ENCODE data around the gene TAF6.
"Not testable (repeated sequence)": the region's sequence is repeated elsewhere in the genome, so short reads cannot be mapped to it uniquely, and the experiment has no call there.

Gene TAF6

DNA sequence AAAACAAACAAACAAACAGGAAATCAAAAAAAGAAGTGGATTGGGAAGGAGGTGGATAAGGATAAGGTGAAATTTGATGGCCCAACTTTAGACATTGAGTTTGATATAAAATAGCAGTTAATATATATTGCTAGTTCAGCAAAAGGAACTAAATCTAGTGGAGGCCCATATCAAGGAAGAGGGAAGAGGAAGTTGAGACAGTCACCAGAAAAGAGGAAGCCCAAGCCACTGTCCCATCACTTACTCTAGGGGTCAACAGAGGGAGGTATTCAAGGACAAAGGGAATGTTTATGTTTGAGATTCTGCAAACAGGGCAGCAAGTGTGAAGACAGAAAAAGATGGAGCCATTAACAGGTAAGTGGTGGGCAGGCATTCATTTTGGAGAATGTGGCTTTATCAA lies 33.2 kb upstream of the TAF6 start:
- peak; percentile 69 to 74 for DNase-seq

DNA sequence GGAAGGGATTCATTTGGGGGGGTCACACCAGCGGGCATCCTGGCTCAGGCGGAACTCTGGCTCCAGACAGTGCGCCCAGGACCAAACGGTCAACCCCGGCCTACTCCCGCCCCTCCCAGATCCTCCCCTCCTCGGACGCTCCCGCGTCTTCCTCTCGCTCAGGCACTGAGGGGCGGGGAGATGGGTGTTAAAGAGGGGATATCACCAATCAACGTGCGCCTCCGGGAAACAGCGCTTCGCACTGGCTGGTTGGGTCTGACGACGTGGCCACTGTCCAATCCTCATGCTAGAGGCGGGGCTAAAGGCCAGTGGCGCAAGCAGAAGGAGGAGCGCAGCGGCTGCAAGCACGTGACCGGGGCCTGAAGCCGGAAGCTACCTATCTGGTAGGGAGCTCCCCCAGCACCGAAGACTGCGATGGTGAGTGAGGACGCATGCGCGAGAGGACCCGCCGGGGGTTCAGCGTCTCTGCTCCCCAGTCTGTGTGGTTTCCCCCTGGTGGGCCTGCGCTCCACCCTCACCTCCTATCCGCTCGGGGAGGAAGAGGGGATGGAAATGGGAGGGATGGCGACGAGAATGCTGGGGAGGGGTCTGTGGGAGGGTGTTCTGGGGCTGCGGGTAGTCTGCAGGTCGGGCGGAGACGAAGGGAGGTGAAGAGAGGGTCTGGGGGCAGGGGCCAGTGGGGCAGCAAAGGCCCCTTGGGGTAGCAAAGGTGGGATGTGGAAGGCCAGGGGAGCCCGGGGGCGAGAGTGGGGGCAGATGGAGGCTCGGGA lies 29.6 kb upstream of the TAF6 start, which contains the start of gene LAMTOR4:
TSS of gene LAMTOR4 (plus strand) at position 360 of the 770 bp plus-strand sequence. CDS start at position 415, 55 bp downstream.
- peak; percentile 97 to 98 for DNase-seq

DNA sequence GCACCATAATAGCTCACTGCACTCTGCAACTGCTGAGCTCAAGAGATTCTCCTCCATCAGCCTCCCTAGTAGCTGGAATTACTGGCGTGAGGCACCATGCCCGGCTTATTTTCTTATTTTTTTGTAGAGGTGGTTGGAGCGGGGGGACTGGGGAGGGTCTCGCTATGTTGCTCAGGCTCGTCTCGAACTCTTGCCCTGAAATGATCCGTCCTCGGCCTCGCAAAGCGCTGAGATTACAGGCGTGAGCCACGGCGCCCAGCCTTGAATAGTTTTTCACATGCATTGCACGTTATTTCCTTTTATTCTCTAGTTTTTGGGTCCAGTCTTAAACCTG lies 29.0 kb upstream of the TAF6 start:
- no peak for DNase-seq

DNA sequence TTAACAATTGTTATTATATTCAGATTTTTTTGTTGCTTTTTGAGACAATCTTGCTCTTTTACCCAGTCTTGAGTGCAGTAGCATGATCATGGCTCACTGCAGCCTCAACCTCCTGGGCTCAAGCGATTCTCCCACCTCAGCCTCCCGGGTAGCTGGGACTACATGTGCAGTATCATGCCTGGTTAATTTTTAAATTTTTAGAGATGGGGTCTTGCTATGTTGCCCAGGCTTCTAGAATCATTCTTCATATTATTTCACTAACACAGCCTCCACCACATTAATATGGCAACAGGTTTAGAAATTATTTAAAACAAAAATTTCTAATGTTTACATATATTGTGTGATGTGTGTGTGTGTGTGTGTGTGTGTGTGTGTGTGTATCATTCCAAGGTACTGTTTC lies 28.1 kb upstream of the TAF6 start:
- DNase-seq = no peak

DNA sequence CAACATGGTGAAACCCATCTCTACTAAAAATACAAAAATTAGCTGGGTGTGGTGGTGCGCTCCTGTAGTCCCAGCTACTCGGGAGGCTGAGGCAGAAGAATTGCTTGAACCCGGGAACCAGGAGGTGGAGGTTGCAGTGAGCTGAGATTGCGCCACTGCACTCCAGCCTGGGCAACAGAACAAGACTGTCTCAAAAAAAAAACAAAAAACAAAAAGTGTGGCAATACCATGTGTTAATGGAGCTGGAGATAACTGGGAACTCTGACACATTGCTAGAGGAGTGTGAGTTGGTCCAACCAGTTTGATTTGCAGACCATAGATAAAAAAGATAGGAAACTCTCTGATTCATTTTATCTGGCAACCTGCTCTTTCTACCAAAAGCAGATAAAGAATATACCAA lies 27.2 kb upstream of the TAF6 start:
- DNase-seq = not testable (repeated sequence)

DNA sequence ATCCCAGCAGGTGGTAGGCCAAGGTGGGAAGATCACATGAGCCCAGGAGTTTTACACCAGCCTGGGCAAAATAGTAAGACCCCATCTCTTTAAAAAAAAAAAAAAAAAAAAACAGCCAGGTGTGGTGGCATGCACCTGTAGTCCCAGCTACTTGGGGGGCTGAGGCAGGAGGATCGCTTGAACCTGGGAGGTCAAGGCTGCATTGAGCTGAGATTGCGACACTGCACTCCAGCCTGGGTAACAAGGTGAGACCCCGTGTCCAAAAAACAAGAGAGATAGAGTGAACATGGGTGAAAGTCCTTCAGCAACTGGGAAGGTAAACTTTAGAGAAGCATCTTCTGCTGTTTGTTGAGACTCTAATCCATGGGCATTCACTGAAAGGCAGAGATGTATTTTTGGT lies 23.3 kb upstream of the TAF6 start:
- DNase-seq = no peak

DNA sequence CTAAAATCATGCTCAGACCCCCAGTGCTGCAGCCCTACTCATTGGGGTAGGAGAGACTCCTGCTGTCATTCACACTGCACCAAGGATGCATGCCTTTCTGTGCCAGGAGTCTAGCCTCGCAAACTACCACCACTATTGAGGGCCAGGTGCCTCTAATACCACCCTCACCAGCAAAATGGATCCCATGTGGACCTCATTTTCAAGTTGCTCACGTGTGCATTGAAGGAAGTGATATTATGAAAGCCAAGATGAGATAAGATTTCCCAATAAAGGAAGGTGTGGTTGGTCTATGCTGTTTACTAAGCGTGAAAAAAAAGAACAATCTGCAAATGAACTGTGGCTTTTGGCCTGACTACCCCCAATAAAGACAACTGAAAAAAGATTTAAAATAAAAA lies 22.4 kb upstream of the TAF6 start:
- no peak for DNase-seq

DNA sequence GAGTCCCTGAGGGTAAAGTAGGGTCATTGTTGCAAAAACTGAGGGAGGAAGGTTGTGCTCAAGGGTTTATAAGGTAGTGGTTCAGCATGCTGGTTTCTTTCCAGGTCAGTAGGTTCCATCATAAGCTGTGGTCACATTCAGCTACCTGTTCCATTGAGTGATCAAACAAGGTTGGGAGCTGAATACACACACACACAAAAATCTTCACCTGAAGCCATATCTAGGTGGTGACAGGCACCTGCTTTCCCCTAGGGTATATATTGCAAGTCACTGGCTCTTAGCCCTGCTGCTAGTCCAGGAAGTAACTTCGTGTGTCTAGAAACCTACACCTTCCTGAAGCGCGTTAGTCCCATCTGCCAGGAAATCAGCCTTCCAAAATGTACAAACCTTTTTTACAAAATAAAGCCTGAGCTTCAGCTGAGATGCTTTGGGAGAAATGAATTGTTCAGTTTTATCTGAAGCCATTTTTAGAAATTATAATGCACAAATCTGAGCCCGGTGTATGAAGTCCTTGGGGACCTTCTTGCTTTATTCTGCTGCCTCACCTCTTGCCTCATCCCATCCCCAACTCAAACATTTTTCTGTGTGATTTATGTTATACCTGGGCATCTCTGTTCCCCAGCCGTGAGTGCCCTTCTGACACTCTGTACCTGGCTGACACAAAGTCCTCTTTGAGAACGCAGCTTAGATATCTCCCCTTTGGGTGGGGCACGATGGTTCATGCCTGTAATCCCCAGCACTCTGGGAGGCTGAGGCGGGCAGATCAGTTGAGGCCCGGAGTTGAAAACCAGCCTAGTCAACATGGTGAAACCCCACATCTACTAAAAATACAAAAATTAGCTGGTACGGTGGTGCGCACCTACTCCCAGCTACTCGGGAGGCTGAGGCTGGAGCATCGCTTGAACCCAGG lies 18.9 kb upstream of the TAF6 start:
- DNase-seq = no peak

DNA sequence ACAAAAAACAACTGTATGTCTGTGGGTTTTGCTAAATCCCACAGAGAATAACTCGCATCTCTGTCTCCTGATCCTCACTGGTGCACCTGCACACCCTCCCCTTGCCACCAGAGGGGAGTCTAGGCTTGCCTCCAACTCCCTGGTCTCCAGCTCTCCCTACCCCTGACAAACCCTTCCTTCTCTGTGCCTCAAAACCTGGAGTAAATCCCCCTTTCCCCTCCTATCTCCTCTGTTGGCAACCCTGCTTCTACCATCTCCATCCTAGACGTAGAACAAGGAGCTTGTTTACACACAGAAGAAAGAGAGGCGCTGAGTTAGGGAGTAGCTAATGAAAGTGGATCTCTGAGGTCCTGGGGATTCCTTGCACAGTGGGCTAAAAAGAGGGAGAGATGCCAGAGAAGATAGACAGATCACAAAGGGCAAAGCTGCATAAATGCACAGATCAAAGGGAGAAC lies 13.6 kb upstream of the TAF6 start:
- peak; percentile 51 to 73 for DNase-seq

DNA sequence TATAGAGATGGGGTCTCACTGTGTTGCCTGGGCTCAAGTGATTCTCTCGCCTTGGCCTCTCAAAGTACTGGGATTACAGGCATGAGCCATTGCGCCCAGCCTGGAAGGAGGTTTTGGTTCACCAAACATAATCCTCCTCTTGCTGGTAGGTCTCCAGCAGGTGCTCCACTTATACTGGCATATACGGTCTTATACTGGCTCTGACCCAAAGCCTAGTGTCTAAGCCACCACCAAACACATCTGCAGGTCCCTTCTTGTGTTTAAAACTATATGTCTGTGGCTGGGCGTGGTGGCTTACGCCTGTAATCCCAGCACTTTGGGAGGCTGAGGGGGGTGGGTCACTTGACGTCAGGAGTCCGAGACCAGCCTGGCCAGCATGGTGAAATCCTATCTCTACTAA lies 13.0 kb upstream of the TAF6 start:
- DNase-seq = no peak

DNA sequence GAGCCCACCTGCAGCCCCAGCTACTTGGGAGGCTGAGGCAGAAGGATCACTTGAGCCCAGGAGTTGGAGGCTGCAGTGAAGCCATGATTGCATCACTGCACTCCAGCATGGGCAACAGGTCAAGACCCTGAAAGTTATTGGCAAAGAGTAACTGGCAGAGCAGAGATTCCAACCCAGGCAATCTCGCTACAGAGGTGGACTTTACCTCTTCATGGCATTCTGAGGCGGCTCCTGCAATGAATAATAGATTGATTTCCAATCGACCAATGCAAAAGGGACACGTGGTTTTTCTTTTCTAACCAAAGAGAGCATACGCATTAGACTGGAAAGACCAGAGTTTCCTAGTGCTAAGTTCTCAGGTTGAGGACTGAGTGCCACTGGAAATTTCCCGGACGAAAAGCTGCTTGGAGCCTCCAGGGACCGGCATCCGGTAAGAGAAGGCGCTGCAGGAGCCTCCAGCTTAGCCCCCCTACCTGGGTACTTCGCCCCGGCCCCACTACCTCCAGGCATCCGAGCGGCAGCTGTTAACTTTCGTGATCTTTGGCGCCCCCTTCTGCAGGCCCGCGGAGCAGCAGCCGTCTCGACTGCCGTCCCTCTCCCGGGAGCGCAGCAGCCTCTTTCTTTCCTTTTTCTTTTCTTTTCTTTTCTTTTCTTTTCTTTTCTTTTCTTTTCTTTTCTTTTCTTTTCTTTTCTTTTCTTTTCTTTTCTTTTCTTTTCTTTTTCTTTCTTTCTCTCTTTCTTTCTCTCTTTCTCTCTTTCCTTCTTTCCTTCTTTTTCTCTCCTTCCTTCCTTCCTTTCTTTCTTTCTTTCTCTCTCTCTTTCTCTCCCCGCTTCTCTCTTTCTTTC lies 11.7 kb upstream of the TAF6 start:
- peak in 1 of 2 donors; percentile 88 for DNase-seq

DNA sequence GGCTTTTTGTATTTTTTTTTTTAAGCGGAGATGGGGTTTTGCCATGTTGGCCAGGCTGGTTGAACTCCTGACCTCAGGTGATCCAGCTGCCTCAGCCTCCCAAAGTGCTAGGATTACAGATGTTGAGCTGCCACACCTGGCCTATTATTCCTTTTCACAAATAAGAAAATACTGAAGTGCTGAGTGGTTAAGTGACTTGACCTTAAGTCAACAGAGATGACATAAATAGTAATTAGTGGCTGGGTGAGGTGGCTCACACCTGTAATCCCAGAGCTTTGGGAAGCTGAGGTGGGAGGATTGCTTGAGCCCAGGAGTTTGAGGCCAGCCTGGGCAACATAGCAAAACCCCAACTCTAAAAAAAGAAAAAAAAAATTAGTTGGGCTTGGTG lies 11.1 kb upstream of the TAF6 start:
- DNase-seq = not testable (repeated sequence)

DNA sequence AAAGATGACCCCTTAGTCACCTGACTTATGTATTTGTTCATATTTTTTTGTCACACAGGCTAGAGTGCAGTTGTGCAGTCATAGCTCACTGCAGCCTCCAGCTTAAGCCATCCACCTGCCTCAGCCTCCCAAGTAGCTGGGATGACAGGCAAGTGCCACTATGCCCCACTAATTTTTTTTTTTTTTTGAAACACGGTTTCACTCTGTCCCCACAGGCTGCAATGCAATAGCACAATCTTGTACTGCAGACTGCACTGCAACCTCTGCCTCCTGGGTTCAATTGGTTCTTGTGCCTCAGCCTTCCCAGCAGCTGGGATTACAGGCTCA lies 9.4 kb upstream of the TAF6 start:
- DNase-seq = no peak

DNA sequence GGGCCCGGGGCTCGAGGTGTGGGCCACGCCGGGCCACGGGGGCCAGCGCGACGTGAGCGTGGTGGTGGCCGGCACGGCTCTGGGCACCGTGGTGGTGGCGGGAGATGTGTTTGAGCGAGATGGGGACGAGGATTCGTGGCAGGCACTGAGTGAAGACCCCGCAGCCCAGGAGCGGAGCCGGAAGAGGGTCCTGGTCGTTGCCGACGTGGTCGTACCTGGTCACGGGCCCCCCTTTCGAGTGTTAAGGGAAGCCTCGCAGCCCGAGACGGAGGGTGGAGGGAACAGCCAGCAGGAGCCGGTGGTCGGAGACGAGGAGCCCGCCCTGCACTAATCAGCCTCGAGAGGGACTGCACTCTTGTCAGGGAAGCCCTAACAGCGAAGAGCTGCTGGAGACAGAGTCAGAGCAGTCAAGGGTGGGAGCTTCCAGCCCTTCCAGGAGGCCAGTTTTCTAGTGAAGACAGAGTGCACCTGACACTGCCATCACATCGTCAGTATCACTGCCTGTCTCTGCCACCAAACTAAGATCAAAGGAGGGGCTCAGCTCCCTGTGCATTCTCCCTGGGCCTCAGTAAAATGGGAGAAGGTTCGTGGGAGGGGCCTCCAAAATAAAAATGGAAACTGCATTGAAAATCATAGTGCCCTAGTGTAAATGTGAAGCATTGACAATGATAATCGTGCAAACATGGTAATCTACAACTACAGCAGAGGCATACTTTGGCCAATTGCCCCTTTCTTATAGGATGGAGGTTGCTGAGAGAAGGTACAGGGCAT lies 8.9 kb upstream of the TAF6 start:
- no peak for DNase-seq

DNA sequence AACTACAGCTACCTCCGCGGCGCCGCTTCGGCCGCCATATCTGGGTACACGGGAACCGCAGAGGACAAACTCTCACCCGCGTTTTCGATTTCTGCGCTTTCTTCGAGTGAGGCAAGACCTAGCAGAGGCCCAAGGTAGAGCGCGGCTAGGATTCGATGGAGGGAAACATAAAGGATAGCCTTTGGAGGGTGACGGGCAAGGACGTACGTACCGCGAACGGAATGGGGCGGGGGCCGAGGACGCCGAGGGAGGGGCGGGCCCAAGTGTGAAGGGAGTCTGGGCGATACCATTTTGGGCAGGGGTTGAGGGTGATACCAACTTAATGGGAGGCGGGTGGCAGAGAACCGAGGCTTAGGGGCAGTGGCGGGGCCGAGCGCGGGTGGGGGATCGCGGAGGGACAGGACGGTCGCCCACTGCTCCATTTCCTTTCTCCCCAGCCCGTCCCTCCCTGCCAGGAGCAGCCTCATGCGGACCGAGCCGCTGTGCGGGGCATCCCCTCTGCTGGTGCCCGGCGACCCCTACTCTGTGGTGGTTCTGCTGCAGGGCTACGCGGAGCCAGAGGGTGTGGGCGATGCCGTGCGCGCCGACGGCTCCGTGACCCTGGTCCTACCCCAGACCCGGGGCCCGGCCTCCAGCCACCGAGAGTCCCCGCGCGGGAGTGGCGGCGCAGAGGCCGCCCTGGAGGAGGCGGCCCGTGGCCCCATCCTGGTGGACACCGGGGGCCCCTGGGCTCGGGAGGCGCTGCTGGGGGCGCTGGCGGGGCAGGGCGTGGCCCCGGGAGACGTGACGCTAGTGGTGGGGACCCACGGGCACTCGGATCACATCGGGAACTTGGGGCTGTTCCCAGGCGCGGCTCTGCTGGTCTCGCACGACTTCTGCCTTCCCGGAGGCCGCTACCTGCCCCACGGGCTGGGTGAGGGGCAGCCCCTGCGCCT lies 8.0 kb upstream of the TAF6 start, which contains the start of gene MBLAC1:
TSS of gene MBLAC1 (plus strand) at position 37 of the 935 bp plus-strand sequence. CDS start at position 466, 429 bp downstream.
- DNase-seq = peak; percentile 69 to 94

DNA sequence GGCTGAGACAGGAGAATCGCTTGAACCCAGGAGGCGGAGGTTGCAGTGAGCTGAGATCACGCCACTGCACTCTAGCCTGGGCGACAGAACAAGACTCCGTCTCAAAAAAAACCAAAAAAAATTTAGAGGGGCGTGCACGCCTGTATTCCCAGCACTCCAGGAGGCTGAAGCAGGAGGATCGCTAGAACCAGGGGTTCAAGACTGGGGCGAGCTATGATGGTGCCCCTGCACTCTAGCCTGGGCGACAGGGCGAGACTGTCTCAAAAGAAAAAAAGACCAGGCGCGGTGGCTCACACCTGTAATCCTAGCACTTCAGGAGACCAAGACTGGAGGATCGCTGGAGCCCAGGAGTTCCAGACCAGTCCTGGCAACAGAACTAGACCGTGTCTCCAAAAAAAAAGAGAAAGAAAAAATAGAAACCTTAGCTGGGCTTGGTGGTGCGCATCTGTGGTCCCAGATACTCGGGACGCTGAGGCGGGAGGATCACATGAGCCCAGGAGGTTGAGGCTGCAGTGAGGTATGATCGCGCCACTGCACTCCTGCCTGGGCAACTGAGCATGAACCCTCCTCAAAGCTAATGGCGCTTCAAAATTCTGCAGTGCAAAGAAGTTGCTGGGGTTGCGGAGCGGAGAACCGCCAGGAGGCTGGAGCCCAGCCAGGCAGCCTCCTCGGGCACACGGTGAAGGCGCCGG lies 7.2 kb upstream of the TAF6 start:
- DNase-seq = no peak

DNA sequence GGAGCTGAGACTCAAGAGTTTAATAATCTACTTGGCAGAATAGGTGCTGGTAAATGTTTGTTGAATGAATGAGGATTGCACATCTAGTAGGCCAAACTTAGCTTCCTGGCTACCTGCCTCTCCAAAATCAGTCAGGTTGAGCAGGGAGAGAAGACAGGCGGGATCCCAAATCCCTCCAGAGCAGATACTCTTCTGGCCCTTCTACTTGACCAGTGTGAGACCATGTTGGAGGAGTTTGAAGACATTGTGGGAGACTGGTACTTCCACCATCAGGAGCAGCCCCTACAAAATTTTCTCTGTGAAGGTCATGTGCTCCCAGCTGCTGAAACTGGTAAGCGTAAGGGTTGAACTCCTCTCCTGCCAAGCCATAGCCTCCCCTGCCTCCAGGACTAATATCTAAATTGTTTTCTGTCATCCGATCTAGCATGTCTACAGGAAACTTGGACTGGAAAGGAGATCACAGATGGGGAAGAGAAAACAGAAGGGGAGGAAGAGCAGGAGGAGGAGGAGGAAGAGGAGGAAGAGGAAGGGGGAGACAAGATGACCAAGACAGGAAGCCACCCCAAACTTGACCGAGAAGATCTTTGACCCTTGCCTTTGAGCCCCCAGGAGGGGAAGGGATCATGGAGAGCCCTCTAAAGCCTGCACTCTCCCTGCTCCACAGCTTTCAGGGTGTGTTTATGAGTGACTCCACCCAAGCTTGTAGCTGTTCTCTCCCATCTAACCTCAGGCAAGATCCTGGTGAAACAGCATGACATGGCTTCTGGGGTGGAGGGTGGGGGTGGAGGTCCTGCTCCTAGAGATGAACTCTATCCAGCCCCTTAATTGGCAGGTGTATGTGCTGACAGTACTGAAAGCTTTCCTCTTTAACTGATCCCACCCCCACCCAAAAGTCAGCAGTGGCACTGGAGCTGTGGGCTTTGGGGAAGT lies 5.4 kb upstream of the TAF6 start:
- no peak for DNase-seq

DNA sequence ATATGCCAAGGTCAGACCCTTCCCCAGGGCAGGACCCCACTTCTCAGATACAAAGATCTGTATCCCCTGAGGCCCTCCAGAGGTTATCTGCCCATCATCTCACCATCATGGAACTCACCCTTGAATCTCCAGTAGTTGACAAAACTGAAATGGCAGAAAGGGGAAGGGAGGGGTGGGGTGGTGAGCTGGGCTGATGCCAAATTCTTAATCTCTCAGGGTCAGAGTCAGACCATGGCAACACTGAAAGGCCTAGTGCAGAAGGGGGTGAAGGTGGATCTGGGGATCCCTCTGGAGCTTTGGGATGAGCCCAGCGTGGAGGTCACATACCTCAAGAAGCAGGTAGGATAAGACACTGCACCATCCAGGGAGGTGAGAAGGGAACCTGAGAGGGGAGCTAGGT lies 3.4 kb upstream of the TAF6 start:
- no peak for DNase-seq

DNA sequence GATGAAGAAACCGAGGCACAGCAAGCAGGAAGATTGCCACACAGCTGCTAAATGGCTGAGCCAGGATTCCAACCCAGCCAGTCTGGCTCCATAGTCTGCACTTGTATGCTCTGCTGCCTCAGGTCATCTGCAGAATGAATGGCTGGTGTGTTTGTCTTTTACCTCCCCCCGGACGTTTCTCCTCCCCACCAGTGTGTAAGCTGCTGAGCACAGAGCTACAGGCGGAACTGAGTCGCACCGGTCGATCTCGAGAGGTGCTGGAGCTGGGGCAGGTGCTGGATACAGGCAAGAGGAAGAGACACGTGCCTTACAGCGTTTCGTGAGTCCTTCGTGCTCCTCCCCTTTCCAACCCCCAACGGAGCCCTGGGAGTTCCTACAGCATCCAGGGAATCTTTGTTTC lies 2.9 kb upstream of the TAF6 start:
- DNase-seq = no peak

DNA sequence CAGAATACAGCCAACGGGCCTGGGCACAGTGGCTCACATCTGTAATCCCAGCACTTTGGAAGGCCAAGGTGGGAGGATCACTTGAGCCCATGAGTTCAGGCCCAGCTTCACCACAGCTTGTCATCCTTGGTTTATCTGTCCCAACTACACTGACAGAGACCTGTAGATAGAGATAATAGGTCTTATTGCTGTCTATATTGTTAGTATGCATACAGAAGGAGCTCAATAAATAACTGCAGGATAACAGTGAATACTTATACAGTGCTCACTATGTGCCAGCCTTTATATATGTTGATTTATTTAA lies 1.5 kb upstream of the TAF6 start:
- DNase-seq = no peak

All from inflammatory macrophage treated with lipopolysaccharide for 1 hour (primary cell).